ENCODE results near the gene WDFY4.

The WDFY4 gene

DNA sequence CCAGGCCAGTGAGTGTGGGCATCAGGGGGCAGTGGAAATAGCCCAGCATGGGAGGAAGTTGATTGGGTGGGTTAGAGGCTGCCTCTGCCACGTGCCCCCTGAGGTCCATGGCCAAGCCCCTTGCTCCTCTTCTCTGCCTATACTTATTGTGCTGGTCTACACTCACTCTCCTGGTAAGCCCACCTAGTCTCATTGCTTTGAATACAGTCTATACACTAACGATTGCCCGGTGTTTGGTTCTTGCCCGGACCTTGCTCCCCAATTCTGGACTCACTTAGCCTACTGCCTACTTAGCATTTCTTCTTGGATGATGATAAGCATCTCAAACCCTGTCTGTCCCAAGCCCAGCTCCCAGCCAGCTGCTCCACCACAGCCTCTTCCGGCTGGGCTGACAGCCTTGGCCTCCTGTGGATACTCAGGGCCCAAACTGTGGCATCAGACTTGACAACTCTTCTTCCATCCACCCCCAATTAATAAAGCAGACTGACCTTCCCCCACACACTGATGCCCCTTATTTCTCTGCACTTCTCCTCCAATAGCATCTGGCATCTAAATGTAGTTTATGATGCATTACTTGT is 244.8 kb downstream of the WDFY4 start:
- DNase-seq = no peak

GRCh38 chr10:48931188-48931587 is 246.5 kb downstream of the WDFY4 start:
- no peak for DNase-seq

DNA sequence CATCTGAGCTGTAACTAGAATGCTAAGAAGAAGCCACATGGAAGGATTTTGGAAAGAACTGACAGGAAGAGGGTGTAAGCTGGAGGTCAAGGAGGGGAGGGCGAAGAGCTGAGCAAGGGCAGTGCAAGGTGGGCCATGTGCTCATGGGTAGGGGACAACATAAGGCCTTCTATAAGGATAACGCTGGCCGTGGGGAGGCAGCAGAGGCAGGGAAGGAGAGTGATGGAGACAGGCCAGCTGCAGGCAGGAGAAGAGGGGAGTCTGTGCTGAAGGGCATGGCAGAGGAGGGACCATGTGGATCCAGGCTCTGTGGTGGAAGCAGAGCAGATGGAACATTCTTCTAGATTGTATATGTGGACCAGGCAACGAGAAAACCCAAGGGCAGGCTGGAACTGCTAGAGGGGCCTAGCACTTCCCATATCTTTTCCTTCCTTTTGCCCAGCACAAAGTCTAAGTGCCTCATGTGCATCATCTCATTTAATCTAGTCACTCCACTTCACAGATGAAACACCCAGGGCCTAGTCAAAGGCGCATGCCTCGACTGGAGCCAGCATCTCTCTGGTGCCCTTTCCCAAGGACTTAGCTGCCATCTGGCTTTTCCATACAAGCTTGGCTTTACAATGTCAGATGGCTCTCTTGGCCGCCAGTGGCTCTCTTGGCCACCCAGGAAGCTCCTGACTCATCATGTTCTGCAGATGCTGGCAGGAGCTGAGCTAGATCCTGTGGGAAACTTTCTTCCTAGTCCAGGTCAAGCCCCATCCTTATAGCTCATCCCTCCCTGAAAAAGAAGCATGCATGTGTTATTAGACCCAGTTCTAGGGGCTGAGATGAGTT is 248.4 kb downstream of the WDFY4 start:
- DNase-seq = no peak

- no peak for DNase-seq
These were observed 250.2 kb downstream of the WDFY4 start for GRCh38 chr10:48934672-48935501.

GRCh38 chr10:48935577-48935976 is 250.9 kb downstream of the WDFY4 start:
- DNase-seq = no peak

GRCh38 chr10:48937796-48938195 is 253.1 kb downstream of the WDFY4 start:
- DNase-seq = no peak

- no peak for DNase-seq
These were observed 253.6 kb downstream of the WDFY4 start for GRCh38 chr10:48938281-48938680.

GRCh38 chr10:48938990-48939536 is 254.4 kb downstream of the WDFY4 start:
- DNase-seq = no peak

GRCh38 chr10:48939790-48940325 is 255.2 kb downstream of the WDFY4 start, which contains the start of gene LRRC18:
Gene LRRC18, minus strand, starts transcription at chr10:48939840. Its CDS starts 25,685 bp downstream, at chr10:48914155.
- no peak for DNase-seq

- no peak for DNase-seq
These were observed 255.7 kb downstream of the WDFY4 start for GRCh38 chr10:48940372-48940771.

GRCh38 chr10:48940958-48941357 is 256.3 kb downstream of the WDFY4 start:
- DNase-seq = no peak

DNA sequence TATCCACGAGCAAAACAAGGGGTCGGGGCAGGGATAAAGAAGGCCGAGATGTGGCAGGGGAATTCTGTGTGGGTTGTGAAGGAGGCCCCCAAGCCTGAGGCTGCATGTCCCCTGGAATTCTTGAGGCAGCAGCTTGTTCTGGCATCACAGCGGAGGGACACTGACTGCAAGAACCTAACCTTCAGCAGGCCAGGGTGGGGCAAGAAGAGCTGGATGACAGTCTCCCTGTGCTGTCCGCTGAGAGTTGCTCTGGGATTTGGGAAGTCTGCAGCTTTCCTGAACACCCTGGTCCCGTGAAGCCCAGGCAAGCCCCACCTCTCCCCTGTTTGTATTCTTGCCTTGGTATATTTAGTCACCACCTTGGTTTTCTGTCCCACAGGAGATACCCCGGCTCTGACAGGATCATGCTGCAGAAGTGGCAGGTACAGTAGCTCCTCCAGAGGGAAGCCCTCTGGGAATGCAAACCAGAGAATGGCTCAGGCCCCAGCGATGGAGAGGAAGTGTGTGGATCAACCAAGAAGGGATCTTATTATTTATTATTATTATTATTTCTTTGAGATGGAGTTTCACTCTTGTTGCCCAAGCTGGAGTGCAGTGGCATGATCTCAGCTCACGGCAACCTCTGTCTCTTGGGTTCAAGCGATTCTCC is 256.9 kb downstream of the WDFY4 start:
- no peak for DNase-seq

DNA sequence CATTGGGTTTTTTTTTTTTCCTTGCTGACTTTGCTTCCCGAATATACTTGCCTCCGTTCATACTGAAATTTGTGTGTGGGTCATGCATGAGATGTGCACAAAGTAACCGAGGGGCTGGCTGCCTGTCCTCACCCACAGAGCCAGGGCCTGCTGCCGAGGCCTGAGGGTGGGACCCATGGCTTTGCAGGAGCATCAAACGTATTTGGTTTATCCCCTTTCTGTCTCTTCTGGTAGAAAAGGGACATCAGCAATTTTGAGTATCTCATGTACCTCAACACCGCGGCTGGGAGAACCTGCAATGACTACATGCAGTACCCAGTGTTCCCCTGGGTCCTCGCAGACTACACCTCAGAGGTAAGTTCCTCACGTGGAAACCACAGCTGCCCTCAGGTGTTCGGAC is 258.4 kb downstream of the WDFY4 start:
- DNase-seq = no peak

GRCh38 chr10:48944171-48944570 is 259.5 kb downstream of the WDFY4 start:
- no peak for DNase-seq

GRCh38 chr10:48945441-48946130 is 260.9 kb downstream of the WDFY4 start:
- DNase-seq = no peak

GRCh38 chr10:48946332-48946731 is 261.7 kb downstream of the WDFY4 start:
- no peak for DNase-seq

DNA sequence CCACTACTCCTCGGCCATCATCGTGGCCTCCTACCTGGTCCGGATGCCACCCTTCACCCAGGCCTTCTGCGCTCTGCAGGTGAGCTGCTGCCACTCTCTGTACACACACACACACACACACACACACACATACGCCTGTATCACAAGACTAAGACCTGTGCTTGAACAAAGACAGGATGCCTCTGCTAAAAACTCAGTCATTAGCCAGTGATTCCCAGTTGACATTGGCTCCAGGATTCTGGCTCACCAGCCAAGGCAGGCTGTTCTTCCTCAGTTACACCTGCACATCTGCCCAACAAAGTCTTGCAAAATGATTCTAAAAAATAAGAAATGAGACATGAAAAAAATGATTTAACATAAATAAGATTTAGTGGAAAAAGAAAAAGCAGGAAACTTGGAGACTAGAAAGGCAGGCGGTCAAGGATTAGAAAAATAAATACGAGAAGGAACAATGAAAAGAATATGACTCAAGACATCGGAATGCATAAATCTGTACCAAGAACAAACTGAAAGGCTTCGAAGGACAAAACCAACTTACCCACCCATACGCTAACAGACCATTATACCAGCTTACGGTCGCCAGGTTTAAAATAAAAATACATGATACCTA is 262.3 kb downstream of the WDFY4 start:
- DNase-seq = no peak

DNA sequence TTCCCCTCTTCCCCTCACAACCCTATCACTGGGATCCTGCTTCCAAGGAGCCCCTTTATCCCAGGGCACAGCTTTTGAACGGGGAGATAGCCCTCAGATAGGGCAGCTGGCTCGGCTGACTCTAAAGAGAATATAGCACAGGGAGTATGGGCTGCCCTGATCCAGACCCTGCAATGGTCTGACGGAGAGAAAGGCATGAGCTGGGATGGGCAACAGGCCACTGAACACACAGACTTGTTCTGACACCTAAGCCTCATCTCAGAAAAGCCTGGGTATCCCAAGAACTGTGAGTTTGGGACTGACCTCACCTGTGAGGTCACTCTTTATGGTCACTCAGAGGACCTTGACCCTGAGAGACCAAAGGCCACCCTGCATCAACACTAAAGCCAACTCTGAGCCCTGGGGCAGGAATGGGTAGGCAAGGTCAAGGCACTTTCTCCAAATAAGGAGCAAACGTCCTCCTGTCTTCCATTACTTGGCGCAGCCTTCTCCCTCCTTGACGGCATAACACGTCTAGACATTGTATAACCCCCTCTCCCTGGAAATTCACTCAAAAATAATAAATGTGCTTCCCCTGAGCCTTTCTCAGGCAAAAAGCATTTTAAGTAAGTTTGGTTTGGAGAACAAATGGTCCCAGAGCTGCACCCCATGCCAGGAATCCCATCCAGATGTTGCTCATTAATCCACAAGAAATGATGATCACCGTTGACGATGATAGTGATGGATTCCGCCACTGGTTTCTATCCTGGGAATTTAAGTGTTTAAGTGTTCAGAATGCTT is 263.2 kb downstream of the WDFY4 start:
- no peak for DNase-seq

DNA sequence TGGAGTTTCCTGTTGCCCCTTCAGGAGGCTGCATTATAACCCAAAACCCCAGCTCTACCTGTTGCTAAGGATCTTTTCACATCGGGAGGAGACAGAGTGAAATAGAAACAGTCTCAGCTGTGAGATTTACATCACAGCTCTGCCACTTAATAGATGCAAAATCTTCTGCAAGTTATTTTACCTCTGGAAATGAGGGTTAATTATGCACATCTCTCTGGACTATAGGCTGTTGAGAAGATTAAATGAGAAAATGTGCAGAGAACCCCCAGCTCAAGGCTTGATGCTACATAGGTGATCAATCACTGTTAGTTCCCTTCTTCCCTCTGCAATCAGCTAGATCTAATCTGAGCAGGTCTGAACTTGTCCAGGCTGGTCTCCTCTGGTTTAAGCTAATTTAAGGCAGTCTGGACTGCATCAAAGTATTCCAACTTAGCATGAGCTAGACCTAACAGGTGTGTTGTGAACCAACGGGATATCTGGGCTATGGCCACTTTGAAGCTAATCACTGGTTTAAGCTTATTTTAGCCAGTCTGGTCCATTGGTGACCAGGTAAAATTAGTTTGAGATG is 263.9 kb downstream of the WDFY4 start:
- no peak for DNase-seq

- DNase-seq = no peak
These were observed 267.0 kb downstream of the WDFY4 start for GRCh38 chr10:48951707-48952106.
